CD4-positive, alpha-beta T cell treated with Interleukin-6 at 100 ng/mL for 8 hours (primary cell): ENCODE results near the gene HRH1.
"Not testable (repeated sequence)": the region's sequence is repeated elsewhere in the genome, so short reads cannot be mapped to it uniquely, and the experiment has no call there.

Experiments
- DNase-seq: peaks from one replicate; pipeline ENCODE4 v3.0.0-alpha.2; 2020; ENCODE audit warnings: mixed read lengths, low spot score

The HRH1 gene, protein sequence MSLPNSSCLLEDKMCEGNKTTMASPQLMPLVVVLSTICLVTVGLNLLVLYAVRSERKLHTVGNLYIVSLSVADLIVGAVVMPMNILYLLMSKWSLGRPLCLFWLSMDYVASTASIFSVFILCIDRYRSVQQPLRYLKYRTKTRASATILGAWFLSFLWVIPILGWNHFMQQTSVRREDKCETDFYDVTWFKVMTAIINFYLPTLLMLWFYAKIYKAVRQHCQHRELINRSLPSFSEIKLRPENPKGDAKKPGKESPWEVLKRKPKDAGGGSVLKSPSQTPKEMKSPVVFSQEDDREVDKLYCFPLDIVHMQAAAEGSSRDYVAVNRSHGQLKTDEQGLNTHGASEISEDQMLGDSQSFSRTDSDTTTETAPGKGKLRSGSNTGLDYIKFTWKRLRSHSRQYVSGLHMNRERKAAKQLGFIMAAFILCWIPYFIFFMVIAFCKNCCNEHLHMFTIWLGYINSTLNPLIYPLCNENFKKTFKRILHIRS

GRCh38 chr3:11154036-11154952 lies at the start of gene HRH1:
Gene HRH1, plus strand, starts transcription at chr3:11154493. Its CDS starts 104,545 bp downstream, at chr3:11259038.
- DNase-seq, result no peak

DNA sequence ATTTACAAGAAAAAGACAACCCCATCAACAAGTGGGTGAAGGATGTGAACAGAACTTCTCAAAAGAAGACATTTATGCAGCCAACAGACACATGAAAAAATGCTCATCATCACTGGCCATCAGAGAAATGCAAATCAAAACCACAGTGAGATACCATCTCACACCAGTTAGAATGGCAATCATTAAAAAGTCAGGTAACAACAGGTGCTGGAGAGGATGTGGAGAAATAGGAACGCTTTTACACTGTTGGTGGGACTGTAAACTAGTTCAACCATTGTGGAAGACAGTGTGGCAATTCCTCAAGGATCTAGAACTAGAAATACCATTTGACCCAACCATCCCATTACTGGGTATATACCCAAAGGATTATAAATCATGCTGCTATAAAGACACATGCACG lies 41.0 kb upstream of the HRH1 start:
- DNase-seq, result not testable (repeated sequence)

GRCh38 chr3:11115548-11115947 lies 38.7 kb upstream of the HRH1 start:
- no peak for DNase-seq

DNA sequence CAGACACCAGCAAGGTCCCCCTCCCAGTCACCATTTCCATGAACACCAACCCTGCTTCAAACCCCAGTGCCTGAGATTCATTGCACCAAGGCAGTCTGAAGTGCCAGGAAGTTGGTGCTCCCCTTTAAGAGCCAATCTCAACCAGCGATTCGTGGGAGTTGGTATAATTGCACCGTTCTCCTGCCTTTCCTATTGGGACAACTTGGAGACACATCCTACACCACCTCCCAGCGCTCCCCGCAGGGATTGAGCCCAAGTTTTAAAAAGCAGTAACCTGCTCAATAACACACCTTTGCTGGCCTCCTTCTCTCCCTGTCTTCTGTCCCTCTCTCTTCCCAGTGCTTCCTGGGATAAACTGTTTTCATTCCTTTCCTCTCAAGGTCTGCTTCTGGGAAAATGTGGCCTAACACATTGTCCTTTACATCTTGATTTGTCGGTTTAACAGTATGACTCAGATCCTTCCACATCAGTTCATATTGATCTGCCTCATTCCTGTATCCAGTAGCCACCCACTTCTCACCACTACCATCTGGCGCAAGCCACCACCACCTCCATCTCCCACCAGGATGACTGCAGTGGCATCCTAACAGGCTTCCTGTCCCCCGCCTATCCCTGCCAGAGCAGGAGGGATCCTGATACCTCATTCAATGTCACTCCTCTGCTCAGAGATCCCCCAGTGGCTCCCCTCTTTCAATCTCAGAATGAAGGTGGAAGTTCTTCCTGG lies 37.8 kb upstream of the HRH1 start:
- DNase-seq, result no peak

- DNase-seq, result no peak
These were observed 36.7 kb upstream of the HRH1 start for GRCh38 chr3:11117591-11117990.

- no peak for DNase-seq
These were observed 36.1 kb upstream of the HRH1 start for GRCh38 chr3:11118181-11118682.

GRCh38 chr3:11120091-11120805 lies 34.0 kb upstream of the HRH1 start:
- DNase-seq, result no peak

DNA sequence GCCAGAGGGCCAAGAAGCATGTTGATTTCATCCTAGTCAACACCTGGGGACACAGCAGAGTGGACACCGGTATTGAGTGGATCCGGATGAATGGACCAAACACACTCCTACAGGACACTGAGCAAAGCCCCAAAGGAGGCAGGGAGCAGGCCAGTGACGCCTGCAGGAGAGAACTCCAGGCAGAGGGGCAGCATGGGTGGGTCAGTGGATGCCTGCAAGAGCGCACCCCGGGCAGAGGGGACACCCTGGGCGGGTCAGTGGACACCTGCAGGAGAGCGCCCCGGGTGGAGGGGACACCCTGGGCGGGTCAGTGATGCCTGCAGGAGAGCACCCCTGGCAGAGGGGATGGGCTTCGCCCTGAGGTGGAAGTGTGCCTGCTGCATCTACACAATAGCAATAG lies 27.6 kb upstream of the HRH1 start:
- DNase-seq, result no peak

- no peak for DNase-seq
These were observed 25.3 kb upstream of the HRH1 start for GRCh38 chr3:11128682-11129632.

DNA sequence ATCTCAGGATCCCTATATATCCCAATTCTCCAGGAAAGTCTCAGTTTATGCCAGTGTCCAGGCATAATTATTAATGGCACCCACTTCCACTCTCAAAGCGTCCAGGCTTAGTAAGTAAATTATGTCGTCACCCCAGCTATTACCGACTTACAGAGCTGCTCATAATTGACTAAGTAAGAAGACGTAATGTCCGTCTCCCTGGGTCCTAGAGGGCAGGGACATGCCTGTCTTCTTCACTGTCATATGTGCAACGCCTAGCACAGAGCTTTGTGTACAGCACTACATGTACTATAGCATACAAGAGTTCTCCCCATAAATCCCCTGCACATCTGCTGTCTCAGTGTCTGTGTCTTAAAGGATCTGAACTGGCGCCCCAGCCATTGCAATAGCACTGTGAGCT lies 23.9 kb upstream of the HRH1 start:
- no peak for DNase-seq

GRCh38 chr3:11131371-11131770 lies 22.9 kb upstream of the HRH1 start:
- no peak for DNase-seq

GRCh38 chr3:11131886-11132285 lies 22.4 kb upstream of the HRH1 start:
- not testable (repeated sequence) for DNase-seq

DNA sequence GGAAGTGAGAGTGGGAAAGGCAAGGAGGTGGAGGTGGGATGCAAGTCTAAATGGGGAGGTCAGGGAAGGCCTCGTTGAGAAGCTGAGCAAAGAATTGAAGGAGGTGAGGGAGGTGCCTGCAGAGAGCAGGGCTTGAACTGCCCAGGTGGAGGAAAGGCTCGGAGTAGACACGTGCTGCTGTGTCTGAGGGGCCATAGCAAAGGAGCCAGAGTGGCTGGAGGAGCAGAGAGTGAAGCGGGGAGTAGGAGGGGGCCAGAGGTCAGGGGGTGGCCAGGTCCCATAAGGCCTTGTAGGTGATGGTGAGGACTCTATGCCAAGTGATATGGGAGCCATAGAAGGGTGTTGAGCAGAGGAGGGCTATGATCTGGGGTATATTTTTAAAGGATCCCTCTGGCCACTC lies 21.4 kb upstream of the HRH1 start:
- DNase-seq, result no peak

DNA sequence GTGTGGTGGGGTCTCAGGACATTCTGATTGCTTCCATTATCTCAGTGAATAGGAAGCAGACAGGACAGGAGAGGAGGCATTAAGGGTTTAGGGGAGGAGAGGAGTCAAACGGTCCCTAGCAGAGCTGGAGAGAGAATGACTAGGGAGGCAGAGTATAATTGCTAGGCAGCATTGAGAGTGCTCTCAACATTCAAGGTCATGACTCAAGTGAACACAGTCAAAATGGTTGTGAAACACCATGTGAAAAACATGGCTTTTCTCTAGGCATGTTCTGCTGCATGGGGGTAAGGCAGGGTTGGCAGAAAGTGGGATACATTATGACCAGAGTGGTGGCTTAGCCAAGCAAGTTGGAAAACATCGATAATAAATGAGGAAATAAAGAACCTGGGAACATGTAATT lies 19.5 kb upstream of the HRH1 start:
- no peak for DNase-seq

- no peak for DNase-seq
These were observed 18.2 kb upstream of the HRH1 start for GRCh38 chr3:11136116-11136515.

- no peak for DNase-seq
These were observed 17.3 kb upstream of the HRH1 start for GRCh38 chr3:11136830-11137626.

DNA sequence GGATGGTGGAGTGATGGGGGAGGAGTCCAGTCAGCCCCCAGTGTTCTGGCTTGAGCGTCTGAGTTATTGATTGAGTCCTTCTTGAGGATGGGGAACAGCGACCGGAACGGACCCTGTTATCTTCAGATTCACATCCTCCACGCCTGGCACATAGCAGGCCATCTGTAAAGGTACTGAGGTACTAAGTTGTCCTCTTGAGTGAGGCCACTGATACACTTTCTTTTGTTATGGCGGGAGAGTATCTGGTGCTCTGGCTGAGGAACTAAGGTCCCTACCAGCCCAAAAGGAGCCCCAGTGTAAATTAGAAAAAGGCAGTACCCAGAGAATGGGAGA lies 16.7 kb upstream of the HRH1 start:
- DNase-seq, result no peak

GRCh38 chr3:11138371-11138770 lies 15.9 kb upstream of the HRH1 start:
- DNase-seq, result no peak

- no peak for DNase-seq
These were observed 14.1 kb upstream of the HRH1 start for GRCh38 chr3:11140030-11140712.
